Endothelial cell of umbilical vein (primary cell): ENCODE results near the gene LEMD1. TPM values are rescaled to one million over a fixed set of nuclear protein-coding genes. Genes with fewer than 3 reads are reported as not detected.

ENCODE experiments used
- BruUV-seq: library from RNA; stranded (reverse); fragments of 400-500 nt; replicated peaks from 2 replicates; lab custom pipeline; 2021; lab: Mats Ljungman, UMichigan
- CTCF ChIA-PET: fragments of 300-600, 350-600 bp; sonication (Branson Sonifier 250); formaldehyde crosslinking; loops from one replicate; lab custom pipeline; 2021; ENCODE audit warnings: antibody characterized with exemption, inconsistent platforms; lab: Charles Lee
- POLR2A ChIA-PET: fragments of 300-600, 350-600 bp; sonication (Branson Sonifier 250); formaldehyde crosslinking; loops from one replicate; lab custom pipeline; 2021; ENCODE audit warnings: antibody characterized with exemption, inconsistent platforms; lab: Charles Lee
- DNase-seq: peaks from one replicate; pipeline ENCODE4 v3.0.0-alpha.2; 2011; ENCODE audit warnings: low read depth, low spot score
- FAIRE-seq: peaks from 2 replicates; lab custom pipeline; 2011; peaks lifted over from hg19 to GRCh38; lab: Jason Lieb, UNC
- H2AFZ ChIP-seq: 2 replicates; pipeline ENCODE4 v1.6.0; 2012; ENCODE audit warnings: low read depth, low read length, control low read depth, inconsistent platforms
- H3K27ac ChIP-seq: 2 replicates; pipeline ENCODE4 v1.5.1; 2011; ENCODE audit warnings: low read depth, mild to moderate bottlenecking, control low read depth, low read length, moderate library complexity; ENCODE audit not compliant: insufficient read depth
- H3K27me3 ChIP-seq, 2 experiments: 2 replicates each; pipeline versions ENCODE4 v1.6.0 to v1.6.1; 2011; ENCODE audit warnings: low read length in 2 of 2, mixed read lengths in 1 of 2; ENCODE audit not compliant: control insufficient read depth in 2 of 2, insufficient read depth in 2 of 2
- H3K36me3 ChIP-seq, 2 experiments: 2 replicates in 1 of 2; 3 replicates in 1 of 2; pipeline ENCODE4 v1.5.1; 2011; ENCODE audit warnings: low read length in 2 of 2, mild to moderate bottlenecking in 1 of 2, moderate library complexity in 1 of 2; ENCODE audit not compliant: control insufficient read depth in 2 of 2, insufficient read depth in 2 of 2; ENCODE audit errors: extremely low read depth in 1 of 2
- H3K4me1 ChIP-seq: 3 replicates; pipeline ENCODE4 v1.5.1; 2011; ENCODE audit warnings: mild to moderate bottlenecking, low read length; ENCODE audit not compliant: control insufficient read depth, insufficient read depth; ENCODE audit errors: extremely low read depth
- H3K4me2 ChIP-seq: 2 replicates; pipeline ENCODE4 v1.6.1; 2011; ENCODE audit warnings: low read length, control low read depth, mixed read lengths; ENCODE audit not compliant: insufficient read depth
- H3K4me3 ChIP-seq, 3 experiments: fragments of 200-600 bp in 1 of 3; sonication (generic), shearing (Covaris generic) in 1 of 3; replicated peaks in 1 of 3; 2 replicates each; pipeline ENCODE4 v1.5.1; 2011 to 2016; ENCODE audit warnings: control low read depth in 3 of 3, low read length in 3 of 3, mild to moderate bottlenecking in 2 of 3, inconsistent platforms in 1 of 3, low read depth in 1 of 3, moderate library complexity in 1 of 3; ENCODE audit not compliant: insufficient read depth in 1 of 3
- H3K79me2 ChIP-seq: 2 replicates; pipeline ENCODE4 v1.6.0; 2012; ENCODE audit warnings: low read length, inconsistent platforms; ENCODE audit not compliant: control insufficient read depth, insufficient read depth
- H3K9ac ChIP-seq: replicated peaks from 2 replicates; pipeline ENCODE3; 2011; ENCODE audit warnings: low read length, control low read depth; ENCODE audit not compliant: insufficient read depth; ENCODE audit errors: extremely low read depth
- H3K9me1 ChIP-seq: replicated peaks from 3 replicates; pipeline ENCODE4 v1.6.0; 2011; ENCODE audit warnings: mild to moderate bottlenecking, low read length; ENCODE audit not compliant: control insufficient read depth, insufficient read depth; ENCODE audit errors: extremely low read depth
- H3K9me3 ChIP-seq: replicated peaks from 2 replicates; pipeline ENCODE4 v1.5.1; 2012; ENCODE audit warnings: low read length, inconsistent platforms; ENCODE audit not compliant: control insufficient read depth, insufficient read depth
- H4K20me1 ChIP-seq: replicated peaks from 2 replicates; pipeline ENCODE3; 2011; ENCODE audit warnings: mild to moderate bottlenecking, low read length; ENCODE audit not compliant: control insufficient read depth, insufficient read depth; ENCODE audit errors: extremely low read depth
- FOS ChIP-seq: IDR thresholded peaks from 2 replicates; pipeline ENCODE4 v1.6.1; 2011; ENCODE audit warnings: mild to moderate bottlenecking, low read length, moderate library complexity, borderline replicate concordance; ENCODE audit not compliant: insufficient read depth
- GATA2 ChIP-seq: IDR thresholded peaks from 2 replicates; pipeline ENCODE4 v1.7.0; 2011; ENCODE audit warnings: low read depth, mild to moderate bottlenecking, moderate library complexity, mixed read lengths, low read length; ENCODE audit not compliant: insufficient read length, insufficient read depth
- POLR2A ChIP-seq: IDR thresholded peaks from 2 replicates; pipeline ENCODE4 v1.6.1; 2012; ENCODE audit warnings: low read depth, mild to moderate bottlenecking, control low read depth, low read length
- POLR2AphosphoS5 ChIP-seq: IDR thresholded peaks from 2 replicates; pipeline ENCODE4 v1.6.1; 2012; ENCODE audit warnings: low read depth, mild to moderate bottlenecking, control low read depth, low read length, moderate library complexity; ENCODE audit not compliant: insufficient read depth
- dilution Hi-C: fragments of 300-500 bp; cut with MboI; formaldehyde crosslinking; loops from one replicate; pipeline ENCODE4 v1.15.0; 2019; ENCODE audit warnings: low sequenced_read_pairs; ENCODE audit not compliant: extremely low pct_ligation_motif_present
- intact Hi-C: fragments of 100-400 bp; cut with micrococcal nuclease; formaldehyde crosslinking; loops from one replicate; pipeline ENCODE4 v1.10.0; 2022
- polyA plus RNA-seq, 4 experiments: library from polyadenylated mRNA; depleted of rRNA in 3 of 4; stranded (reverse) in 3 of 4; unstranded in 1 of 4; fragments of >200 nt; gene quantifications; 2 replicates each; pipeline versions ENCODE4 v1.2.1 to v1.2.3, GENCODE V29; 2011 to 2012; ENCODE audit warnings: missing spikeins in 1 of 4
- total RNA-seq: library from RNA; stranded (reverse); gene quantifications from 2 replicates; pipeline ENCODE4 v1.2.3, GENCODE V29; 2021
- TF ChIP-seq, protein P1 (sequence below), 2 donors: IDR thresholded peaks; 1 replicate in 1 of 2; 2 replicates in 1 of 2; pipeline ENCODE4 v1.5.1; 2011; ENCODE audit warnings: low read length in 2 of 2, mild to moderate bottlenecking in 2 of 2, moderate library complexity in 2 of 2, control low read depth in 1 of 2, inconsistent platforms in 1 of 2, low read depth in 1 of 2; ENCODE audit not compliant: insufficient read depth in 1 of 2; ENCODE audit errors: extremely low read depth in 1 of 2
- TF ChIP-seq, protein P2 (sequence below): IDR thresholded peaks from 2 replicates; pipeline ENCODE4 v1.6.1; 2011; ENCODE audit not compliant: insufficient read depth, insufficient read length

The LEMD1 gene
- total and polyA plus RNA-seq, 2 donors (not counting 3 experiments of a cell fraction or from before 2014, with no cell fraction given): not detected

DNA sequence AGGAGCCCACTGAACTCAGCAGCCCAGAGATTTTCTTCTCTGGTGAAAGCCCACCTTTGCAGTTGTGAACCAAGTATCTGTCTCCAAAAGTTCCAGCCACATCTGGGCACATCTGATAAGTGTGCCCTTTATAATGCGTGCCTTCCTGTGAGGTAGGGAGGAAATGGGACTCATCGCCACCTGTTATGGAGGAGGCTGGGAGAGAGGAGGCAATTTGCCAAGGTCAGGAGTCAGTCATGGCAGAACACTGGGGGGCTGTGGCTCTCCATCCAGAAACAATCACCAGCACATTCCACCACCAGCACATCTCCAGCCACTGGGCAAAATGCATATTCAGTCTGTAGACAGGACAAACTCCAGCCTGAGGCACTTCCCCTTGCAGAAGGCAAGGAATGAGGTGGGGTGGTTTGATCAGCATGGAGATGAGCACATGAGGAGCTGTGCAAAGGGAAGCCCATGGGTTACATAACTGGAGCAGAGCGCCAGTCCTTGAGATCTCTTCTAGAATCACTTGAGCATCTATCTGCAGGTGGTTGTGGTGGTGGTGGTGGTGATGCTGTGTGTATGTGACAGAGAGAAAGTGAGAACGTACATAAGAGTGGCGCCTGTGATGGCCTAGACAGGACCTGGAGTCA, 15.0 kb upstream of the LEMD1 start:
- dilution Hi-C loops: no loop called here
- no peaks in the 10 kb centered on the region for H3K9me3 ChIP-seq
- ChIA-PET CTCF (interaction anchor here (1.2 kb wide), 1 partner anchor 16 kb away, joined by 3 read pairs; no protein-coding TSS in a partner anchor), POLR2A (no interaction called here)
- no peak overlapping the region for H2AFZ ChIP-seq
- intact Hi-C loops: loop anchor here (5.0 kb wide), 1 partner anchor 85 kb away; no protein-coding TSS in a partner anchor
- FAIRE-seq: no peak
- peaks cover 2% of the 10 kb centered on the region for H3K4me1 ChIP-seq
- no peaks in the 10 kb centered on the region for H3K9me1 ChIP-seq
- H4K20me1 ChIP-seq: no peaks in the 10 kb centered on the region
- no peak overlapping the region for H3K9ac ChIP-seq
- H3K27me3 ChIP-seq: peaks cover 14 to 20% of the 10 kb centered on the region in 2 experiments
- no peaks in the 10 kb centered on the region for H3K79me2 ChIP-seq
- no peak for DNase-seq
- H3K27ac ChIP-seq: no peak overlapping the region
- no peaks in the 10 kb centered on the region for H3K36me3 ChIP-seq
- no peak overlapping the region for H3K4me2 ChIP-seq
- BruUV-seq: no TSS peak
- no peak for TF ChIP-seq POLR2A
- no peak for TF ChIP-seq FOS
- TF ChIP-seq, protein P1, sequence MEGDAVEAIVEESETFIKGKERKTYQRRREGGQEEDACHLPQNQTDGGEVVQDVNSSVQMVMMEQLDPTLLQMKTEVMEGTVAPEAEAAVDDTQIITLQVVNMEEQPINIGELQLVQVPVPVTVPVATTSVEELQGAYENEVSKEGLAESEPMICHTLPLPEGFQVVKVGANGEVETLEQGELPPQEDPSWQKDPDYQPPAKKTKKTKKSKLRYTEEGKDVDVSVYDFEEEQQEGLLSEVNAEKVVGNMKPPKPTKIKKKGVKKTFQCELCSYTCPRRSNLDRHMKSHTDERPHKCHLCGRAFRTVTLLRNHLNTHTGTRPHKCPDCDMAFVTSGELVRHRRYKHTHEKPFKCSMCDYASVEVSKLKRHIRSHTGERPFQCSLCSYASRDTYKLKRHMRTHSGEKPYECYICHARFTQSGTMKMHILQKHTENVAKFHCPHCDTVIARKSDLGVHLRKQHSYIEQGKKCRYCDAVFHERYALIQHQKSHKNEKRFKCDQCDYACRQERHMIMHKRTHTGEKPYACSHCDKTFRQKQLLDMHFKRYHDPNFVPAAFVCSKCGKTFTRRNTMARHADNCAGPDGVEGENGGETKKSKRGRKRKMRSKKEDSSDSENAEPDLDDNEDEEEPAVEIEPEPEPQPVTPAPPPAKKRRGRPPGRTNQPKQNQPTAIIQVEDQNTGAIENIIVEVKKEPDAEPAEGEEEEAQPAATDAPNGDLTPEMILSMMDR (IDR thresholded peaks at IDR 0.05; ENCODE audit: extremely low read depth in 1 of 2, insufficient read depth in 1 of 2, low read depth in 1 of 2, low read length in 2 of 2): no peak
- TF ChIP-seq, protein P2, sequence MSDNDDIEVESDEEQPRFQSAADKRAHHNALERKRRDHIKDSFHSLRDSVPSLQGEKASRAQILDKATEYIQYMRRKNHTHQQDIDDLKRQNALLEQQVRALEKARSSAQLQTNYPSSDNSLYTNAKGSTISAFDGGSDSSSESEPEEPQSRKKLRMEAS: no peak
- no peak for TF ChIP-seq POLR2AphosphoS5
- TF ChIP-seq GATA2: no peak
- no peak overlapping the region for H3K4me3 ChIP-seq
